NCI-H460 (cell line): ENCODE data around the gene GADL1. TPM values are rescaled to one million over a fixed set of nuclear protein-coding genes. Genes with fewer than 3 reads are reported as not detected.

ENCODE experiments used
- DNase-seq: peaks from one replicate; pipeline ENCODE4 v3.0.0-alpha.2; 2016; ENCODE audit warnings: low read depth; ENCODE audit errors: extremely low read depth
- total RNA-seq: library from RNA; depleted of rRNA; stranded (reverse); fragments of >200 nt; shearing (Covaris generic); gene quantifications from 2 replicates; pipeline ENCODE4 v1.2.3, GENCODE V29; 2014

The GADL1 gene
- total RNA-seq, 1 experiment from 2014 or later = not detected

- no peak for DNase-seq
Measured at GRCh38 chr3:30819067-30819798, 75.2 kb downstream of the GADL1 start.

GRCh38 chr3:30813734-30814133 lies 80.7 kb downstream of the GADL1 start:
- no peak for DNase-seq

DNA sequence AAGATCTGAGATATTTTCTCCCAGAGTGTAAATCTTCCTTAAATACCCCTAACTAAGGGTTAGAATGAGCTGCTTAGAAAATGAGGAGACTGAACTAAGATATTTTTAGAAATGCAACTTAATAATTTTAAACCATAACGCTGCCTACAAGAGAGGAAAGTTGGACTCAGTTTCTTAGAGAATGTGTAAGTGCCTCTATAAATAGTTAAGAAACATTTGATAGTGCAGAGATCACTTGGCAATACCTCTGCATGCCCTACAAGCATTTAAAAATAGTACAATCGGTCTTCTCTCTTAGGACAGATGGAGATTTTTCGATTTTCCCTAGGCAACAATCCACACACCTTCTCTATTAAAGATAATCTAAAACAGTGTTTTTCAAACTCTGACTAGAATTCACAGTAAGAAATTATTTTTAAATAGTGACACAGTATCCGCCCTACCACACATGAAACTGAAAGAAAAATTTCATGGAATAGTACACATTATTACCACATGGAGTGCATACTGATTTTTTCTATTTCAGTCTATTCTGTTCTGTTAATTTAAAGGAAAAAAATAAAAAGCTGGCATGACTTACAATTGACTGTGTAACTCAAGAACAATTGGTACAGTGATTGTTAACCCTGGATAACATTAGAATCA lies 83.2 kb downstream of the GADL1 start:
- no peak for DNase-seq

DNA sequence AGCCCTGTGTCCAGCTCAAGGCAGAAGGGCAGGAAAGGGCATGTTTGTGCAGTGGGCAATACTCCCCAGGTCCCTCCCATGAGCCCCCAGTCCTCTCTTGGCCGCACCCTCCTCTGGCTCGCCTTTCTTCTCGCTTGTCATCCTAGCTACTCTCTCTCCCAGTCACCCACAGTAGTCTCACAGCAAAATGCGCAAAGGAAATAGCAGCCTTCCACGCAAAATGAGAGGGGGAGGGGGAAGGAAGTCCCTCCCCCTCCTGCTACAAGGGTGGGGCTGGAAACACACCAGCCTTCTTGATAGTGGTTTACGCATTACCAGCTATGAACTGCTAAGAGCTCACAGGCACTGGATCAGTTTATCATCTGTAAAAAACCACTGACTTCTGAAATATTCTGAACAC lies 83.8 kb downstream of the GADL1 start:
- DNase-seq = no peak

DNA sequence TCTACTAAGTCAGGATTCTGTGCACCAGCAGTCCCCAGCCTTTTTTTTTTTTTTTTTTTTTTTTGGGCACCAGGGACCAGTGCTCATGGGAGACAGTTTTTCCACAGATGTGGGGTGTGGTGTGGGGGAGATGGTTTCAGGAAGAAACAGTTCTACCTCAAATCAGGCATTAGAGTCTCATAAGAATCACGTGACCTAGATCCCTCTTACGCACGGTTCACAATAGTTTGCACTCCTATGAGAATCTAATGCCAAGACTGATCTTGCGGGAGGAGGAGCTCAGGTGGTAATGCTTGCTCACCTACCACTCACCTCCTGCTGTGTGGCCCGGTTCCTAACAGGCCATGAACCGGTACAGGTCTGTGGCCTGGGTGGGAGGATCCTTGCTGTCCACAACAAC lies 88.8 kb downstream of the GADL1 start:
- no peak for DNase-seq

- no peak for DNase-seq
Measured at GRCh38 chr3:30804984-30805383, 89.5 kb downstream of the GADL1 start.

DNA sequence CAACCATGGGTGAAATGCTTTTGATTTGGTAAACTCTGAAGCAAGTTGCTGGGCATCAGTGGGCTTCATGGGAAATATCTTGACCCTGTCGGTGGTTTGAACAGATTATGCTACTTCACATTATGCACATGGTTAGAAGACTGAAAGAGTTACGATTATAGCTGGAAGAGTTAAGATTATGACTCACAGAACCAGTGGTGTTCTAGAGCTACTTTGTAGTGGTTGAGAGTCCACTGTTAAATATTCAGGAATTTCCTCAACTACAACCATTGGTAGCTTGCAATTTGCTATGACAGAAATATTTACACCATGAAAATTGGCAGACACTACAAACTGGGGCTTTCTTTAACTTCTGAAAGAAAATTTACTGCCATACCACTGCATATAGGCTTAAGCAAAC lies 99.3 kb downstream of the GADL1 start:
- no peak for DNase-seq

- no peak for DNase-seq
Measured at GRCh38 chr3:30793740-30794139, 100.7 kb downstream of the GADL1 start.

GRCh38 chr3:30790150-30790549 lies 104.3 kb downstream of the GADL1 start:
- no peak for DNase-seq

DNA sequence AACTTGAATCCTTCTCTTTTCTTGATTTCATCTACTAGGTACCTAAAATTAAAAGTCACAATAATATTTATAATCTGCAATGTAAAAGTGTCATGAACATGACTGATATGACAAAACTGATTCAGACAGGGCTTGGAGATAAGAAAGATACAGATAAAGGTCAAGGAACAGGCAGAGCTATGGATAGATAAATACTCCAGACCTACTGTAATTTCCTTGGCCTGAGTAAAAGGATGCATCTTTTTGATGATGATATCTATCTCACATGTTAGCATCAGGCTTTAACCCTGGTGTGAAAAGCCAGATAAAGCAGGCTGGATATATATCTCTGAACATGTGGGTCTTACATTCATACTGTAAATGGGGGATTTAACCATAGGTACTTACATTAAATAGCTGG lies 108.1 kb downstream of the GADL1 start:
- DNase-seq = no peak

DNA sequence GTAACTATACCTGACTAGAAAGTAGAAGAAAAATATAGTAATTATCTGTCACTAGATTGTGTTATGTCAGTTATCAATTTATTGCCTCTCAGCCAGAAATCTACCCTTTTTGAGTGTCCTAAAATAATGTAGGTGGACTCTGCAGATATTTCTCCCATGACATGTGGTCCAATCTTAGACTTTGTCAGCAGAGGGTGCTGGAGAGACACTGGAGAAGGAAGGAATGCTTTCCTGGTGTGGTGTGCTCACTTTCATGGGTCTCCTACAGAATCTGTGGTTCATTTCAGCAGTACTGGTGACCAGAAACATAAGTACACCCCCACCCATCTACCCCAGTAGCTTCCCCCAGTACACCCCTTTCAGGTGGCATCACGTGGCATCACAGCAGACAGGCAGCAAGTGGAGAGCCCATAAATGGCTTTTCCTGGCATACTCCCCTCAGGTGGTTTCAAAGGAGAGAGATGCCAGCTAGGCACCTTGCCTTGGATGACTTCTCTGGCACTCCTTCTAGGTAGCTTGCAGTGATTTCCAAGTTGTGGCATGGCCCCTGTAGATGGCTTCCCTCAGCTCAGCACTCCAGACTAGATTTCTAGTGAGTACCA lies 114.7 kb downstream of the GADL1 start:
- DNase-seq = peak; percentile 25

GRCh38 chr3:30778933-30779332 lies 115.5 kb downstream of the GADL1 start:
- no peak for DNase-seq

- no peak for DNase-seq
Measured at GRCh38 chr3:30777426-30778113, 116.9 kb downstream of the GADL1 start.

DNA sequence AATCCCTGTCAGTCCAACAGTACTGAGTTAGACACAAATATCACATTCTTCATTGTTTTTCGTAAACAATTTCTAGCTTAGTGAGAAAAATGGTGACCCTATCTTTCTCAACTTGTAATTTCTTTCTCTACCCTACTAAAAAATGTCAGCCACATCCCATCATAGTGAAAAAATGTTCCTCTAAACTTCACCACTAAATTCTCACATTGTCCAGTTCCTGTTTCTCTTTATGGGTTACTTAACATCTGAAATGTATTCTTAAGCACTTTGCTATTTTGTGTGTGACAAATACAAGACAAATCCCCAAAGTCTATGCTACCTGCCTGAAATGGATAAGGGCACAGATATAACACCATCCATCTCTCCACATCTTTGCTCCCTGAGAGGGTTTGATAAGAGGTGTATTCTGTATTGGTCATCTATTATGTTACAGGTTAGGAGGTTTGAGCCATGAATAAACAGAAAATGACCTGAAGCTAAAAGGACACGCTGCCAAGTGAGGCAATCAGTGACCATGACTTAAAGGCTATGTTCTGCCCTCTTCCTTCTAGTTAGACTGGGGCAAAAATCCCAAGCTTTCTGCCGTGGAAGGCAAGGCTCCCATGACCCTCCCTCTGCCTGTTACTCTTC lies 118.2 kb downstream of the GADL1 start:
- no peak for DNase-seq

- no peak for DNase-seq
Measured at GRCh38 chr3:30775040-30775439, 119.4 kb downstream of the GADL1 start.

DNA sequence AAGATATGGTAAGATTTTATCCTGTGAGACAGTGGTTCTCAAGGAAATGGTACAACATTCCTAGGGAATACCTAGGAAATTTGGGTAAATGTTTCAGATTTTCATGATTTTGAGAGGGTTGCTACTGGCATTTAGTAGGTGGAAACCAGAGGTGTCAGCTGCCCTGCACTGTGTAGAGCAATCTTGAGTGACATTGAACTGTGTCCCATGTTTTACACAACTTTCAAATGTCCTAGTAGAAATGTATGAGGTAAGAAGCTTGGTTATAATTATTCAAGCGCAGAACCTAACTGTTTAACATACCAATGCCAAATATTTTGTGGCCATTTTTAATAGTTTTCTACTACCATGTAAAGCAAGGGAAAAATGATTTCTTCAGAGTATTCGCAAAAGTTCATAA lies 120.4 kb downstream of the GADL1 start:
- no peak for DNase-seq

DNA sequence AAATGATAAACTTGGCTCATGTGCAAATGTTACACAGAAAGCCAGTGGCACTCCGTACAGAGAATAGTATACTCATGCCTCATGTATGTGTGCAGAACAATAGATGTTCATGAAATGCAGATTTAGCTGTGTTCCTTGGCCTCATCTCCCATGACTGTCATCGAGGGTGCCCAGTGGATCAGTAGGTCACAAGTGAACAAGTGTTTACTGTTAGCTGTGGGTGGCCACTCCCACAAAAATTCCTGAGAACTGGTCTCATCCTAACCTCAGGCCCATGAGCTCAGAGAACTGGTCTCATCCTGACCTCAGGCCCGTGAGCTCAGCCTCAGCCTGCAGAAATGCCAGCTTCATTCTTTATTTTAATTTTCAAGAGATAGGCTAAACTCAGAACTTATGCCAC lies 124.1 kb downstream of the GADL1 start:
- no peak for DNase-seq

DNA sequence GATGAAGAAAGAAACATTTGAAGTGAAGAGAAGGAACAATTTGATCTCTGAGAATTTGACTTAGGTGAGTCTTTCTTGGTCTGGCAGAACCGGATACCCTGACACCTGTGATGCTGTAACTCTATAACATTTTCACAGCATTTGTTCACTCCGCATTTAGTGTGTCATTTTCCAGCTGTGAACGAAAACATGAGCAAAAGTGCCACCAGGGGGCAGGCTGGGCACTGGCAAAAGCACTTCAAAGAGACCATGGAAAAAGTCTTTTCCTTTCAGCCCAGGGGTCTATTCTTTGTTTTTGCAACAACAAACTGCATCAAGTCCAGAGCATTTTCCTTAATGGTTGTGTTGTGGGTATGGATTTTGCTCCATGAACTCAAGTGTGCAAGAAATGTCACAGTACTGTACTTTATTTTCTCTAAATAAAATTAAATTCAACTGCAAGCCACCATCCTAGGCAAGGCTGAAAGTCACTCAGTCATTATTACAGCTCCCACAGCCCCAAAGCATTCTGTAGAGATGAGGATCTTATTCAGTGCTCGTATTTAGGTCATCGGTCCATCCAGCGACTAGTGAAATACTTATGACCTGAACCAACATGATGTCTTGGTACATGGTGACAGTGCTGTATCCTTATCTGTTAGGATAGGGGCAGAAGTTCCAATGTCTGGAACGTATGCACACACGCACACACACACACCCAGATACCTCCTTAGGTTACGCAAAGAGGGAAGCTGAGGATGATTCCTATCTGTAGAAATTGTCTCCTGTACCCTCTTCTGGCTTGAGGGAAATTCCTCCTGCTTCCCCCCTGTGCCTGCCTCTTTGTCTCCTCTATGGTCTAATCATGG lies 125.5 kb downstream of the GADL1 start:
- peak; percentile 36 for DNase-seq

GRCh38 chr3:30768046-30768445 lies 126.4 kb downstream of the GADL1 start:
- DNase-seq = no peak

- no peak for DNase-seq
Measured at GRCh38 chr3:30766522-30766921, 127.9 kb downstream of the GADL1 start.
